NT2/D1 (cell line): ENCODE data around the gene MBL2.

Experiments used
- DNase-seq: peaks from one replicate; pipeline ENCODE4 v3.0.0-alpha.2; 2011; ENCODE audit warnings: low read depth, low spot score
- H3K27me3 ChIP-seq: 2 replicates; pipeline ENCODE4 v1.6.0; 2011; ENCODE audit warnings: mild to moderate bottlenecking; ENCODE audit not compliant: insufficient read length, insufficient read depth
- H3K36me3 ChIP-seq: 2 replicates; pipeline ENCODE4 v1.6.1; 2011; ENCODE audit warnings: mild to moderate bottlenecking, low read length, mixed read lengths; ENCODE audit not compliant: insufficient read depth, insufficient read length
- H3K4me1 ChIP-seq: 2 replicates; pipeline ENCODE4 v1.5.1; 2011; ENCODE audit not compliant: insufficient read depth, insufficient read length
- H3K4me3 ChIP-seq: 2 replicates; pipeline ENCODE4 v1.5.1; 2011; ENCODE audit warnings: low read depth; ENCODE audit not compliant: insufficient read length
- H3K9ac ChIP-seq: 2 replicates; pipeline ENCODE4 v1.6.0; 2011; ENCODE audit warnings: low read depth; ENCODE audit not compliant: insufficient read length
- H3K9me3 ChIP-seq: 2 replicates; pipeline ENCODE4 v1.5.1; 2011; ENCODE audit warnings: mild to moderate bottlenecking, low read length; ENCODE audit not compliant: insufficient read depth
- SUZ12 ChIP-seq: IDR thresholded peaks from 2 replicates; pipeline ENCODE4 v1.6.1; 2011; ENCODE audit not compliant: insufficient read length, insufficient read depth; ENCODE audit errors: extremely low read depth
- YY1 ChIP-seq: IDR thresholded peaks from 2 replicates; pipeline ENCODE4 v1.6.1; 2011; ENCODE audit not compliant: insufficient read length, insufficient read depth
- ZNF274 ChIP-seq: IDR thresholded peaks from 2 replicates; pipeline ENCODE4 v1.6.1; 2011; ENCODE audit warnings: mild to moderate bottlenecking, low read depth, low read length

MBL2 gene

GRCh38 chr10:52757773-52758172 lies 14.8 kb downstream of the MBL2 start:
- H3K4me1 ChIP-seq = no peaks in the 10 kb centered on the region
- H3K27me3 ChIP-seq = no peaks in the 10 kb centered on the region

GRCh38 chr10:52756966-52757365 lies 15.6 kb downstream of the MBL2 start:
- Histone ChIP-seq H3K9me3 (no peaks in the 10 kb centered on the region), H3K36me3 (no peaks in the 10 kb centered on the region), H3K9ac (no peak overlapping the region), H3K27me3 (no peaks in the 10 kb centered on the region), H3K4me1 (no peaks in the 10 kb centered on the region), H3K4me3 (no peak overlapping the region)
- no peak for DNase-seq
- no peak for TF ChIP-seq ZNF274
- no peak for TF ChIP-seq SUZ12
- TF ChIP-seq YY1 = no peak

More at GRCh38 chr10:52757773-52758172, 14.8 kb downstream of the MBL2 start:
- H3K36me3 ChIP-seq = no peaks in the 10 kb centered on the region
- H3K4me3 ChIP-seq = no peak overlapping the region
- no peak for DNase-seq
- no peak for TF ChIP-seq ZNF274
- no peak for TF ChIP-seq SUZ12
- TF ChIP-seq YY1 = no peak
- H3K9ac ChIP-seq = no peak overlapping the region
- H3K9me3 ChIP-seq = no peaks in the 10 kb centered on the region

GRCh38 chr10:52756295-52756694 lies 16.3 kb downstream of the MBL2 start:
- Histone ChIP-seq H3K9me3 (no peaks in the 10 kb centered on the region), H3K4me3 (no peak overlapping the region), H3K9ac (no peak overlapping the region), H3K36me3 (no peaks in the 10 kb centered on the region), H3K4me1 (no peaks in the 10 kb centered on the region), H3K27me3 (no peaks in the 10 kb centered on the region)
- no peak for DNase-seq
- no peak for TF ChIP-seq YY1

GRCh38 chr10:52755297-52756062 lies 17.1 kb downstream of the MBL2 start:
- DNase-seq = no peak
- H3K4me3 ChIP-seq = no peak overlapping the region
- H3K9ac ChIP-seq = no peak overlapping the region
- H3K36me3 ChIP-seq = no peaks in the 10 kb centered on the region
- no peaks in the 10 kb centered on the region for H3K27me3 ChIP-seq
- TF ChIP-seq SUZ12 (no peak), ZNF274 (no peak), YY1 (no peak)
- H3K4me1 ChIP-seq = no peaks in the 10 kb centered on the region
- H3K9me3 ChIP-seq = no peaks in the 10 kb centered on the region

- no peaks in the 10 kb centered on the region for H3K36me3 ChIP-seq
- no peaks in the 10 kb centered on the region for H3K4me1 ChIP-seq
- no peak for DNase-seq
- H3K9ac ChIP-seq = no peak overlapping the region
- TF ChIP-seq YY1 = no peak
- no peaks in the 10 kb centered on the region for H3K9me3 ChIP-seq
- H3K4me3 ChIP-seq = no peak overlapping the region
- H3K27me3 ChIP-seq = no peaks in the 10 kb centered on the region
These were observed 19.7 kb downstream of the MBL2 start for GRCh38 chr10:52752801-52753445.

- H3K27me3 ChIP-seq = no peaks in the 10 kb centered on the region
- H3K36me3 ChIP-seq = no peaks in the 10 kb centered on the region
- H3K4me3 ChIP-seq = no peak overlapping the region
- TF ChIP-seq YY1 = no peak
- TF ChIP-seq SUZ12 = no peak
- TF ChIP-seq ZNF274 = no peak
- H3K9me3 ChIP-seq = no peaks in the 10 kb centered on the region
- no peak for DNase-seq
- no peaks in the 10 kb centered on the region for H3K4me1 ChIP-seq
- H3K9ac ChIP-seq = no peak overlapping the region
These were observed 20.3 kb downstream of the MBL2 start for GRCh38 chr10:52752261-52752660.

- Histone ChIP-seq H3K4me1 (no peaks in the 10 kb centered on the region), H3K9ac (no peak overlapping the region), H3K27me3 (no peaks in the 10 kb centered on the region), H3K4me3 (no peak overlapping the region), H3K9me3 (no peaks in the 10 kb centered on the region), H3K36me3 (no peaks in the 10 kb centered on the region)
- TF ChIP-seq SUZ12 = no peak
- no peak for TF ChIP-seq ZNF274
- no peak for TF ChIP-seq YY1
- DNase-seq = no peak
These were observed 21.2 kb downstream of the MBL2 start for GRCh38 chr10:52751337-52751736.

GRCh38 chr10:52750629-52751028 lies 22.0 kb downstream of the MBL2 start:
- Histone ChIP-seq H3K9me3 (no peaks in the 10 kb centered on the region), H3K4me1 (no peaks in the 10 kb centered on the region)

More at GRCh38 chr10:52750629-52751028, 22.0 kb downstream of the MBL2 start:
- Histone ChIP-seq H3K4me3 (no peak overlapping the region), H3K36me3 (no peaks in the 10 kb centered on the region), H3K27me3 (no peaks in the 10 kb centered on the region), H3K9ac (no peak overlapping the region)
- DNase-seq = no peak
- TF ChIP-seq YY1 (no peak), ZNF274 (no peak), SUZ12 (no peak)
